Loucy (cell line): Measurements from ENCODE around the gene ST8SIA1.

Experiments
- CTCF ChIP-seq: fragments of 200-600 bp; sonication (generic); conservative IDR thresholded peaks from 2 replicates; pipeline ENCODE4 v1.5.1; 2014; ENCODE audit warnings: mild to moderate bottlenecking, antibody characterized with exemption, low read length
- EZH2phosphoT487 ChIP-seq: fragments of 200-600 bp; IDR thresholded peaks from 2 replicates; pipeline ENCODE4 v1.6.1; 2018; ENCODE audit warnings: antibody characterized with exemption, mild to moderate bottlenecking, moderate library complexity, borderline replicate concordance

DNA sequence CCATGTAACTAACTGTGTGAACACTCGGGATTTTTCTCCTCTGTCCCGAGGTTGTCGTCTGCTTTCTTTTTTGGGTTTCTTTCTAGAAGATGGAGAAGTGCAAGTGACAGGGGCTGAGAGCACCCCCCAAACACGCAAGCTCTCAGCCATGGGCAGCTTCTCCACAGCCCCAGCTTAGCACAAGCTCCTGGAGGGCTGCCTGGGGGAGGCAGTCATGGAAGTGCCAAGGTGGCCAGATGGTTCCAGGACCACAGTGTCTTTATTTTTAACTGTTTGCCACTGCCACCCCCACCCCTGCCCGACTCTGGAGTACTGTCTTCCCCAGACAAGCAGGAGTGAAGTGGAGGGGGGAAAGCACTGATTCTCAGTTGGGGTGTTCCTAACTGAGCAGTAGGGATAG lies 58.2 kb downstream of the ST8SIA1 start:
- no peak for TF ChIP-seq CTCF
- TF ChIP-seq EZH2phosphoT487: no peak
